GM19025 (cell line): ENCODE measurements around the gene RSPH4A.
"Not testable (repeated sequence)": the region's sequence is repeated elsewhere in the genome, so short reads cannot be mapped to it uniquely, and the experiment has no call there.

Experiments used
- ATAC-seq: cut with Tn5 transposase; IDR thresholded peaks from one replicate; pipeline ENCODE4 v1.9.1; 2021; ENCODE audit warnings: mild to moderate bottlenecking, low read depth, moderate library complexity; ENCODE audit not compliant: unreplicated experiment

RSPH4A gene

DNA sequence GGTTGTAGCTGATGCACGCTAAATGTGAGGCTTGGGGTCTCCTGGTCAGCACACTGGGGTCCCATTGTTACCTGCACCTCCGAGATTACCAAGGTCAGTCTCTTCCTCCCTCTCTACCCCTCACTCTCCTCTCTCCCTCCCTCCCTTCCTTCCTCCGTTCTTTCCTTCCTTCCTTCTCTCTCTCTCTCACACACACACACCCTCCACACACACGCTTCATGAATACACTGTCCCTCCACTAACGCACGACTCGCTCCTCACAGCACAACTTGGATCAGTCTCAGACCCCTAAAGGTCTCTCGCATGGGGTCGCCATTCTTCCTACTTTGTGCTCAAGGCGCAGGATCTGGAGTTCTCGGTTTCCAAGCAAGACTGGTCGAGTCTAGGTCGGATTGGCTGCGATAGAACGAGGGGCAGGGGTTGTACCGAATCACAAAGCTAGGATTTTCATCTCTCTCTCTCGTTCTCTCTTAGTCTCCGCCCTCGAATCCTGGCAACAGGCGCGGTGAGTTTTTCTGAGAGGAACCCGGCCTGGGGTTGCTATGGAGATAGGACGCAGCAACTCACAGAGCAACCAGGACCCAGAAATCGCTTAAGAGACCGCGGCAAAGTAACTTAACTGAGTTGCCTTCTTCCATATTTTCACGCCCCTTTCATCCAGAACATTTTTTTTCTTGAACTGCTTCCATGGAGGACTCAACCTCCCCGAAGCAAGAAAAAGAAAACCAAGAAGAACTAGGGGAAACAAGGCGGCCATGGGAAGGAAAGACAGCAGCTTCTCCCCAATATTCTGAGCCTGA is at the start of gene RSPH4A:
TSS of gene RSPH4A (plus strand) at position 543 of the 800 bp plus-strand sequence. CDS start at position 688, 145 bp downstream.
- peak; percentile 99 for ATAC-seq

DNA sequence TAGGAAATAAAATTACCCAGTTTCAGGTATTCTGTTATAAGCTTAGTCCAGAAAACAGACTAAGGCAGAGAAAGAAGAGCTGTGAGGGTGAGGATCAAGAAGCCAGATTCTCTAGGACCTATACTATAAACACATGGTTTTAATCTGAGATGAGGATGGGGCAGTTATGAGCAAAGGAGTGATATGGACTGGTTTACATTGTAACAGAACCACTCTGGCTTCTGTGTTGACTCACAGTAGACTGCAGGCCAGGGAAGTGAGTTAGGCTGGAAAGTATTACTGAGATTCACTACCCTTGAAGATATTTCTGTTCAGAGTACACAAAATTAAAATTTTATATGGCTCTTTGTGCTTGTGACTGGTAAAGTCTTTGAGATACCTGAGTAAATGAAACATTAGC is 48.2 kb upstream of the RSPH4A start:
- ATAC-seq, result no peak

DNA sequence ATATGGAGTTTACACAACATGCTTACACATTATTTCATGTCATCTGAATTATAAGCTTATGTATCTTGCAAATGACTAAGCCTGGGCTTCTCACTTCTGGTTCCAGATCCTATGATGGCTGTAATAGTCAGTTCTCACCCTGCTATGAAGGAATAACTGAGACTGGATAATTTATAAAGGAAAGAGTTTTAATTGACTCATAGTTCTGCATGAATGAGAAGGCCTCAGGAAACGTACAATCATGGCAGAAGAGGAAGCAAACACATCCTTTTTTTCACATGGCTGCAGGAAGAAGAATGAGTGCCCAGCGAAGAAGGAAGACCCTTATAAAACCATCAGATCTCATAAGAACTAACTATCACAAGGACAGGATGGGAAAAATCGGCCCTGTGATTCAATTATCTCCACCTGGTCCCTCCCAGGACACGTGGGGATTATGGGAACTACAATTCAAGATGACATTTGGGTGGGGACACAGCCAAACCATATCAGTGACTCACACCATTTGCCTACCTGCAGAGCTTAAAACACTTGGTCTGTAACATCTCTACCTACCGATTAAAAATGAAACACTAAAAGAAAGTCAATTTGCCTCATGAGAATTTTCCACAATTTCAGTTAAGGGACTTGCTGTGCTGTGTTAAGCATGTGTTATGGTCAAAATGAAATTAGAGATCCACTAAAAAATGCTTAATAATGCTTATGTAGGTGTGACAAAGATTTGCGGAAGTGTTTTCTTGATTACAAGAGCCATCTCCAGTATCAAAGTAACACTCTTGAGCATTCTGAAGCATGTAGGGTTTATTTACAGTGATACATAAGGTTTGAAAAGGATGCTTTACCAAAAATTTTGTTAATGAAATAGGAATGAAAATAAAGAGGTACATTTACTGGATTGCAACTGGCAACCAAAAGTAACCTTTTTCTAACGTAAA is 47.2 kb upstream of the RSPH4A start:
- ATAC-seq, result no peak

DNA sequence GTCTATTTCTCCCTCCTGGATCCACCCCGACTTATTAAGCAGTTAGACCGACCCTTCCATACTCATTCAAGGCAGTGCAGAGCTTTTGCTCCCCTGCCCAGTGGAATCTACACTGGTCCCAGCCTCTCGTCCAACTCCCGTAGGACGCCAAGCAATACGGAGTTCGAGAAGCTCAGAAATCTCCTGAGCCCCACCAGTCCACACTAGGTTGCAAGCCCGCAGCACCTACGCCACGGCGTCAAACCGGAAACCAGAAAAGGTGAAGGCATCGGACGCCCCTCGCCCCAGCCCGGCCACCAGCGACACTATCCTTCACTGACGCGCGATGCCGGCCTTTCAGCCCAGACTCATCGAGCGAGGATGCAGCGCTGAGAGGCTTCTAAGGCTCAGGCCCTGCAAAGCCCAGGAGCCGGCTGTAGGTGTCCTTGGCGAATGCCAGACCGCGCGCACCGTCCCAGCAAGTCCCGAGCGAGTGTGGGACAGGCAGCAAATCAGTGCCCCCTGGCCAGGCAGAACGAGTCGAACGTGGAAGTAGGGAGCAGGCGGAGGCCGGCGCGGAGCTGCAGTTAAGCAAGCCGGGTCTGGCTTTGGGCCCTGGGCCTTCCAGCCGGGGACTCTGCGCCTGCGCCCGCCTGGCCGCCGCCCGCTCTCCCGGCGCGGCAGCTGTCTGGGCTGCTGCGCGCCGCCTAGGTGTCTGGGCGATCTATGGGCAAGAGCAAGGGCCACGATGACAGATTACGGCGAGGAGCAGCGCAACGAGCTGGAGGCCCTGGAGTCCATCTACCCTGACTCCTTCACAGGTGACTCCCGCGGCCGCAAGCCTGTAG is 45.2 kb upstream of the RSPH4A start, which contains the start of gene RWDD1:
TSS of gene RWDD1 (plus strand) at position 649 of the 827 bp plus-strand sequence. CDS start at position 728, 79 bp downstream.
- peak; percentile 94 for ATAC-seq

DNA sequence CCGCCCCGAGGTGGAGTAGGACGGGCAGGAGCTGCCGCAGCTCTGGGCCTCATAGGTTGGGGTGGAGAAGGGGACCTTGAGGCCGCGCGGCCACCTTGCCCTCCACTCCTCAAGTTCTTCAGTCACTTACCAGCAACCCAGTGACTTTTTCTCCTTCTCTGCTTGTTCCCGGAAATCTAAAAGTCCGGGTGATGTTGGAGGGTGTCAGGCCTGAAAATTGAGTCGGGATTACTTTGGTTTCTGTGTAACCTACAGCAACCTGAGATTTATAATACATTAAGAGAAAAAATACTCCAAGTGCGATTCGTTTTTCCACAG is 44.6 kb upstream of the RSPH4A start:
- ATAC-seq, result no peak

DNA sequence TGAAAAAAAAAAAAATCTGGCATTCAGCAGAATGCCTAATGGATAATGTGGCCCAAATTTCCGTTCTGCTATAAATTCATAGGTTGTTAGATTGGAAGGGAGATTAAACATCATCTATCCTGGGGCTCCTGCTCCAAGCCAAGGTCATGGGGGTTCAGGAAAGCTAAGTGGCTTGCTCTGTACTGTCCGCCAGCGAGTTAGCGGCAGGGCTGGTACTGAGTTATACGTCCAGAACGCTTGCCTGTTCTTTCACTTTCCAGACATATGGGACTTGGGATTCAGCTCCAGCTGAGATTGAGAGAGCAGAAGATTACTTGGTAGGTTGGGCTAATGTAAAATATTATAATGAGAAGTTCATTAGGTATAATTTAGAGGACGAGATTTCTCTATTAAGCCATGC is 44.1 kb upstream of the RSPH4A start:
- ATAC-seq, result no peak

DNA sequence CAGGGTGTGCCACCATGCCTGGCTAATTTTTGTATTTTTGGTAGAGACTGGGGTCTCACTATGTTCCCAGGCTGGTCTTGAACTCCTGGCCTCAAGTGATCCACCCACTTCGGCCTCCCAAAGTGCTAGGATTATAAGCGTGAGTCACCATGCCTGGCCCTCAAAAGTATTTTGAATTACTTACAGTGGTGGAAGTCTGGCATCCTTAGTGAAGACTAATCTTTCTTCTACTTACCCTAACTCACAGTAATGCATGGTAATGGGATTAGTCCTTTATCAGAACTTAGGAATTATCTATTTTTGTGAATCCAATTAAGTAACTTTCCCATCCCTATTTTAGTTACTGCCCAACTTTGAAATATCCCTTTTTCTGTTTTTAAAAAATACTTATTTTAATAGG is 41.1 kb upstream of the RSPH4A start:
- ATAC-seq, result no peak

DNA sequence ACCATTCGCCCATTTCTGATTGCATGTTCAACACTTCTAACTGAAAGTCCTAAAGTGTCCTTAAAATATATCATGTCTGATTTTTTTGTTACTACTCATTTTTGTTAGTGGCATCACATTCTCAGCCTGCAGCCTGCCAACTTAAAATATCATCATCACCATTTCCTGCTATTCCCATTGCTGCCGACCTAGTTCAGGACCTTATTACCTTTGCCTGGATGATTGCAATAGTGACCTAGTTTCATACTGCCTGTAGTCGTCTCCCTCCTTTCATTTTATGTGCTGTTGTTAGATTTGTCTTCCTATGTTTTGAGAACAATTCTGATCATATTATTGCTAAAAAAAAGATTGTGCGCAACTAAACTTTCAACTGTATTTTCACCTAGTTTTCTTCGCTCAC is 38.8 kb upstream of the RSPH4A start:
- ATAC-seq, result no peak

DNA sequence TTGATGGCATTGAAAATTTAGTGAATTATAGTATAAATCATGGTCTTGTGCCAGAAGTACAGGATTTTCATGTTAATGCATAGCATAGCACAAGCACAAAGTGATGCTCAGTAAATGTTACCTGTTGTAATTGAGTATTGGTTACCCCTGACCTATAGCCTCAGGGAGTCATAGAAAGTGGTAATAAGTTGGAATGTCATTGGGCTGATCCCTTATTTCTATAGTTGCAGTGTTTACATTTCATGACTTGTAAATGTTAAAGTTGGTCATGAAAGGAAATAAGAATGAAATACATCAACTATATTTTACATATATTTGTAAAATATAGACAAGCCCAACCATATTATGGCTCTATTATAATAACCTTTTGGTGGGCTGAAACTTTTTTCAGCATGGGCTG is 37.9 kb upstream of the RSPH4A start:
- ATAC-seq, result no peak

DNA sequence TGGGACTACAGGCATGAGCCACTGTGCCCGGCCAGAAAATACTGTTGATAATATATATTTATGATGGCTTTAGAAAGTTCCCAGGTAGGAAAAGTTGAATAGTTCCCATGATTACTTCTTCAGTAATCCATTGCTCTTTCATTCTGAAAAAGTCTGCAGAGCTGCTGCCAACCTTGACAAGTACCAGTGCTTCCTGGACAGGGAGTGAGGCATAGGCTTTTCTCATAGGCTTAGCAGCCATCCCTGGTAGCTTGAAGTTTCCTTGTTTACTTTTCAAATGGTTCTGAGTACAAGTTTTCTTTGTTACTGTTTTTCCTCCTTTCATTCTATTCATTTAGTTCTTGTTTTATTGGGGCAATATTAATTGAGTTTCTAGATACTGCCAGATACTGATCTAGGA is 37.1 kb upstream of the RSPH4A start:
- no peak for ATAC-seq

DNA sequence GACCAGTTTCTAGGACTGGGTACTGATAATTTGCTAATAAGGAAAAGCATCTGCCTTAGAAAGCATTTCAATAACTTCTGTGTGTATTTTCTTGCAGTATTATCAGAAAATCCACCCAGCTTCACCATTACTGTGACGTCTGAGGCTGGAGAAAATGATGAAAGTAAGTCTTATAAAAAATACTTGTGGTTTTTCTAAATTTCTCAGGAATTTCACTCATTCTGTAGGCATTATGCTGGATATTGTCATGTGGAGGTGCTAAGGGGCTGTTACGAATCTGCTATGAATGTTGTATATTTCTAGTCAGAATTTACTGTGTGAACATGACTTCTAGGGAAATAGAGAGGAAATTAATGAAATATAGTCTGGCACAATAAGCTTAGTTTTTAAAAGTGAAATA is 36.1 kb upstream of the RSPH4A start:
- ATAC-seq, result no peak

DNA sequence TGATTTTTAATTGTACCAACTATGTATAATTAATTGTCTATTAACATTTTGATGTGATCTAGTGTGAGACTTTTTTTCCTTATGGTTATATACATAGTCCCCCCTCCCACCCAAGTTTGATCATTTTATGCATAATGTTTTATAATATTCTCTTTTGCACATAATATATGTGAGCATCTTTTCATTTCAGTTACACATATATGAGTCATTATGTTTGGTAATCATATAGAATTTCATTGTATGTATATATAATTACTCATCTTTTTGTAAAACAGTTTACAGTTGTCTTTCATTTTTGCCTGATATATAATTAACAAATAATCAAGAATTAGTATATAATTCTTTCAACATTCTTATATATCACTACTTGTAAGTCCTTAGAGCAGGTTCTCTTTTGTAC is 30.0 kb upstream of the RSPH4A start:
- ATAC-seq, result no peak

DNA sequence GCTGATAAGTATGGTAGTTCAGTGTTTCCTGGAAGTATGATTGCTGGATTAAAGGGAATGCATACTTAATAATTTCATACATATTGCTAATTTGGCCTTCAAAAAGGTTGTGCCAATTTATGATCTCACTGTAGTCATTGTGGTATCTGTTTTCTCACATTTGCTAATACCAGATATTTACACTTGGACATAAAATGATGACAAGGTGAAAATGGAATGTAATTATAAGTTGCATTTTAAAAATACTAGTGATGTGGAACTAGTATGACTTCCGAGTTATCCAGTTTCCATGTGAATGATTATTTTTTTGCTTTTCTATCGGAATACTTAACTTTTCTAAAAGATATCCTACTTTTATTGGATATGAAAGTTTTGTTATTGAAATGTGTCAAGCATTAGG is 29.5 kb upstream of the RSPH4A start:
- ATAC-seq, result no peak

DNA sequence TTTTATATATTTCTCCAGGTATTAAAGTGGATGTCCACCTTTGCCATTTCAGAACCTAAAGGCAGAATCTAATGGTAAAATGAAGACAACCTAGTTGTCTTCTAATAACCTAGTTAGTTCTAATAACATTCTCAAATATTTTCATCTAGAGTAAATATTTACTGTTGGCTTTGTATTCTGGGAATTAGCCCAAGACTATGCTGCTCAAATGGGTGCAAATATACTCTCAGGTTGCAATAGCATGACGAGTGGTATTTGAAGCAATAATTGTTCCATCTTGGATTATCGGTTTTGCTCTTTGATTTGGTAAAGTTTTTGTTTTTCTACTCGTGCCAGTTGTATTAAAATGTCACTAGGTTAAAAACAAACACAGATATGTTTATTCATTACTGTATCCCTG is 21.0 kb upstream of the RSPH4A start:
- ATAC-seq, result no peak

DNA sequence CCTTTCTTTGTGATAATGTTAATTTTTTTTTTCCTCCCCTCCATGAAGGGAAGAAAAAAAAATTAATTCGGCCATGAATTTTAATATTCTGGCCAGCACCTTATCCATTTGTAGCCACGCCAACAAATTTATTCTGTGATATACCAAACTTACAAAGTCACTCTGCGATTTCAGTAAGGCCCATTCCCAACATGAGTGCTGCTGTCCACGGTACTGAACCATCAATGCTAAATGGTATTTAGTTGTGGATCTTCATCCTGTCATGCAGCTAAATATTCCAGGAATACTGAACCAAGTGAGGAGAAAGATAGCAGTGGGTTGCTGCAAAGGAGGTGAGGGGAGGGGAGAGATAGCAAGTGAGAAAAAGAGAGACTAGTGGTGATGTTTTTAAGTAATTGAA is 19.5 kb upstream of the RSPH4A start:
- ATAC-seq, result no peak

DNA sequence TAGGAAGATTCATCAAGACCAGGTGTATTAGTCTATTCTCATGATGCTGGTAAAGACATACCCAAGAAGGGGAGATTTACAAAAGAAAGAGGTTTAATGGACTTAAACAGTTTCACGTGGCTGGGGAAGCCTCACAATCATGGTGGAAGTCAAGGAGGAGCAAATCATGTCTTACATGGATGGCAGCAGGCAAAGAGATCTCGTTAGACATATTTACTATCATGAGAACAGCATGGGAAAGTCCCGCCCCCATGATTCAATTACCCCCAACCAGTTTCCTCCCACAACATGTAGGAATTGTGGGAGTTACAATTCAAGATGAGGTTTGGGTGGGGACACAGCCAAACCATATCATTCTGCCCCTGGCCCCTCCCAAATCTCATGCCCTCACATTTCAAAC is 12.4 kb upstream of the RSPH4A start:
- not testable (repeated sequence) for ATAC-seq

DNA sequence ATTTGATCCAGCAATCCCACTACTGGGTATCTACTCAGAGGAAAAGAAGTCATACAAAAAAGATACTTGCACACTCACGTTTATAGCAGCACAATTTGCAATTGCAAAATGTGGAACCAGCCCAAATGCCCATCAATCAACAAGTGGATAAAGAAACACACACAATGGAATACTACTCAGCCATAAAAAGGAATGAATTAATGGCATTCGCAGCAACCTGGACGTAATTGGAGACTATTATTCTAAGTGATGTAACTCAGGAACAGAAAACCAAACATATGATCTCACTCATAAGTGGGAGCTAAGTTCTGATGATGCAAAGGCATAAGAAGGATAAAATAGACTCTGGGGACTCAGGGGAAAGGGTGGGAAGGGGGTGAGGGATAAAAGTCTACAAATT is 11.4 kb upstream of the RSPH4A start:
- ATAC-seq, result not testable (repeated sequence)

DNA sequence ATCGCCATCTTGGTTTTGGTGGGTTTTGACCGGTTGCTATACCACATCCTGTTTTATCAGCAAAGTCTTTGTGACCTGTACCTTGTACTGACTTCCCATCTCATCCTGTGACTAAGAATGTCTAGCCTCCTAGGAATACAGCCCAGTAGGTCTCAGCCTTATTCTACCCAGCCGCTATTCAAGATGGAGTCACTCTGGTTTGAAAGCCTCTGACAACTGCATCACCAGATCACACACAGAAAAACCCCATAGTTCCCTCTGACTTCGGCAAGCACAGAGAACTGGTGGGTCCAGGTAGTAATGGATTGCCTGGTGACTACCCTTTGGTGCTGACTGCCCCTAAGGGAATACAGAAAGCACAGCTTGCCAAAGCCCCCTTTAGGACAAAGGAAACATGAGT is 10.3 kb upstream of the RSPH4A start:
- ATAC-seq, result no peak

DNA sequence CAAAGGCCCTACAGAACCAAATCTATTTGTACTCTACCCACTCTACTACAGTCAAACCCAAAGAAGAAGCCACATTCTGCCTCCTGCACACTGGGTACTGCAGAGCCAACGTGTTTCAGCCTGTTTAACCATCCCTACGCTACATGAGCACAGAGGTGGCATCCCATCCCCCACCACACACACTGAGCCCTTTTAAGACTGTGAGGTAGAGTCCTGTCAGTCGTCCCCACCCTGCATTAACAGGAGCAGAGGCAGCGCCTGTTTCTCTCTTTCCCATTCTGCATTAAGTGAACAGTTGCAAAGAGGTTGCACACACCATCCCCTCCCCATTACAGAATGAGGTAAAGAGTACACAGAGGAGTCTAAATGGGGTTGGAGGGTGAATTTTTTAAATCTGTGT is 5.2 kb upstream of the RSPH4A start:
- ATAC-seq, result no peak

DNA sequence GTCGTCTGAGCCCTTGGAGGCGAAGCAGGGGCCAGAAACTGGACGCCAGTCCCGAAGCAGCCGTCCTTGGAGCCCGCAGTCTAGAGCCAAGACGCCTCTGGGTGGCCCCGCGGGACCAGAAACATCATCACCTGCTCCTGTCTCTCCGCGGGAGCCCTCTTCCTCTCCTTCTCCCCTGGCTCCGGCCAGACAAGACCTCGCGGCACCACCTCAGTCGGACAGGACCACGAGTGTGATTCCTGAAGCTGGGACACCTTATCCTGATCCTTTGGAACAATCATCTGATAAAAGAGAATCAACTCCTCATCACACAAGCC is 416 bp downstream of the RSPH4A start:
- peak; percentile 4 for ATAC-seq
